Activated naive CD4-positive, alpha-beta T cell treated with anti-CD3 and anti-CD28 coated beads, Interleukin-2, amount 50 U/mL, for 16 hours (primary cell): ENCODE measurements around the gene LRP1B.
"Not testable (repeated sequence)": the region's sequence is repeated elsewhere in the genome, so short reads cannot be mapped to it uniquely, and the experiment has no call there.

Source experiments
- DNase-seq: peaks from one replicate; pipeline ENCODE4 v3.0.0-alpha.2; 2020

The LRP1B gene

DNA sequence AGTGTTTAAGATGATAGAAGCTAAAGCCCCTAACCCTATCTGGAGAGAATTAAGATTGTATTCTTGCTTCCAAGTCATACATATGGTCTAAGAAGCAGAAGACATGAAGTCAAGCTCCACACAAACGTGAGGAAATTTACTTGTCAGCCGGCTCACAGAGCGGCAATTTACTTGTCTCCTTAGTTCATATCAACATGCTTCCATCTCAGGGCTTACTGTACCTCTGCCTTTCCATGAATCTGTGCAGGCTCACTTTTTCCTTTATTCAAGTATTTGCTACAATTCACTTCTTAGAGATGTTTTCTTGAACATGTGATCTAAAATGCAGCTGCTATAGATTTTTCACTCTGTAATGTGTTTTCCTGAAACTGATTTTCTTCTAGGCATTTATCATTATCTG lies 1386.4 kb downstream of the LRP1B start:
- no peak for DNase-seq

DNA sequence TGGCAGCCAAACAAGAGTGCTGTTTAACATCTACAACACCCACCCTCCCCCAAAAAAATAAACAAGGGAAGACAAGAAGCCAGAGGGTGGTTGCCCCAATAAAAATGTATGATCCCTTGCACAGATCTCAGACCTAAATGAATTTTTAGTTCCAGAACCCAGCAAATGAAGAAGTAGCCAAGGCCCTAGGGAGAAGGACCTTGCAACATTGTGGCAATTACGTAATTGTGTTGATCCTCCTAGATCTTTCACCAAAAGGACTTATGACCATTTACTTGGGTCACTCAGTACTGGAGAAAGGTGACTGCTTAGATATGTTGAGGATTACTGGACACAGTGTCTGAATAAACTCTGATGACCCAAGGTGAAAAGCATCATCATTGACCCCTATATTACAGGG lies 1393.8 kb downstream of the LRP1B start:
- no peak for DNase-seq

DNA sequence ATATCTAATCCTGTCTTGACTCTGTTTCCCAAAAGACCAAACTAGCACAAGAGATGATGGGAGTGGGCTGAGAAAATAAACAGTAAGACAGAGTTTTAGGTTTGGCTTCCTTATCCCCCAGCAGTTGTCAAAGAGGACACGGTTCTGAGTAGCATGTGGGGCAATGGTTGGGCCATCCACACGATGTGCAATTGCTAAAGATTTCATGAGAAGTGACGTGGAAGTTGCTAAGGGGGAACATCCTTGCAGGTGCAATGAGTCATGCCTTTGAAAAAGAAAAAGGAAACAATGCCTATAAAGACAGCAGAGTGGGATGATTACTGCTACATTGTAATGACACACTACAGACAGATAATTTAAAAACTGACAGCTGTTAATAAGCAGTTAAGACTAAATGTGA lies 1395.8 kb downstream of the LRP1B start:
- no peak for DNase-seq

DNA sequence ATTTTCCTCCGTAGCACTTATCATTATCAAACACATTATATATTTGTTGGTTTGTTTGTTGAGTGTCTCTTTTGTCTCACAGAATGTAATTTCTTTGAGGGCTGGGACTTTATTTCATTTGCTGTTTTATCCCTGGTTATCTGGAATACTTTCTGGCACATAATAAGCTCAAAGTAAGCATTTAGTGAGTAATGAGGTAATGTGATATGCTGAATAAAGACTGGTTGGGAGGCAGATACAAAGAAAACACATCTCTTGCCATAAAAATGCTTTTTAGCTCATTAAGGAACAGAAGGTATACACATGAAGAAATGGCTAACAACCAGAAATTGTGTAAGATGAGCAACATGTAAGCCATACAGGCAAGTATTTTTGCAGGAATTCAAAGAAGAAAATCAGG lies 1411.8 kb downstream of the LRP1B start:
- no peak for DNase-seq

DNA sequence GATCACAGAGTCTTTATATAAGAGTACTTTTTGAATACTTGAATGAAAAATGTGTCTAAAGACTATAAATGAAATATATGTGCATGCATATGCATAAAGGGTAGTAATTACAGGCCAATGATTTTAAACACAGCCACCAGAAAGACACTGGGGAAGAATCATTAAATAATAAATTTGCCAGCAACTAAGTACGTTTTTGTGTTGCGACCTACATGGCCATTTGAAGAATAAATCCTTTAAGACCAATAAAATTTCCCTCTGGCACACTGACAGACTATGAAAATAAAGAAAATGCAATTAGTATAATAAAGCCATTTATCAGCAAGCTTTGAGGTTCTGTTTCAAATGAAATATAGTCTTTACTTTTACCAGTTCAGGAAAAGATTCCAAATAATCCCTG lies 1413.3 kb downstream of the LRP1B start:
- DNase-seq: no peak

DNA sequence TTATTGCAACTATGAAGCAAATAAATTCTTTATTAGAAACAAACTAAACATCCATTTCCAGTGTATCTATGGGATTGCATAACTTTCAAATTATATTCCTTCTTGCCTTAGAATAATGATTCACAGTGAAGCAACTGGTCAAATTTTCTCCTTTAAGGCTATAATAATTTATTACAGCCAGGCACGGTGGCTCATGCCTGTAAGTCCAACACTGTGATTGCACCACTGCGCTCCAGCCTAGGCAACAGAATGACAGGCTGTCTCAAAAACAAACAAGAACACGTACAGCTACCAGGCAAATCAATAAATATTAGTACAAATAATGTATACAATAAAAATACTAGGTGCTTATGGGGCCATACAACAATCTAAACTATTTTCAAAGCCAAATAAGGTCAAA lies 1416.2 kb downstream of the LRP1B start:
- no peak for DNase-seq

DNA sequence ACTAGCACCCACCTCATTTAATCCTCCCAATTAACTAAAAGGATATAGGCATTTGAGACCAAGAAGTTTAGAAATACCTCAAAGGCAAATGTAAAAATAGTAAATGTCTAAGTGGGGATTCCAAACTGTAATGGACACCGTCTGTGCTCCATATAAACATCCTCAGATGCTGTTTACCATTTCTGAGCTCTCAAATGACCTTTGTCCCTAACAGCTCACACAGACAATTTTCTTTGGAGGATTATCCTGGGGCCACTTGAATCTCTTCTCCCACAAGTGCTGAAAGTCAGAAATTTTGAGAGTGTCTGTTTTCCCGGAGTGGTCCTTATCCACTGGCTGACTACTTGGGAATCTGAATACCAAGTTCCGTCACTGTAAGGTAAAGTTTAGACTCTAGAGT lies 1418.9 kb downstream of the LRP1B start:
- no peak for DNase-seq

DNA sequence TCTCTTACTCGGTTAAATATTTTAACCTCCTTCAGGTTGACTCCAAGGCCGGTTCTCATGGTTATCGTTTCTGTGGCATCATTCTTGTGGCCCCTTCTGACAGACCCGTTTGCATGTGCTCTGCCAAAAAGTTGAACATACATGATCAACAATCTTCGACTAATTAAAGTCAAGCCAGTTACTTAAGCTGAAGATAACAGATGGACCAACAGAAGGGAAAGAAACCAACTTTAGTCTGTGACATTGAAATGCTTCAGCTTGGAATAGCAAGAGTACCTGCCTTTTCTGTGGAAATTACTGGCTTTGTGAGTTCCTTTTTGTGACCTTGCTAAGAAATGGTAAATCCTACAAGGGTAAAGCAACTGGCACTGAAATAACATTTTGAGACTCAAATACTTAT lies 1429.1 kb downstream of the LRP1B start:
- no peak for DNase-seq

DNA sequence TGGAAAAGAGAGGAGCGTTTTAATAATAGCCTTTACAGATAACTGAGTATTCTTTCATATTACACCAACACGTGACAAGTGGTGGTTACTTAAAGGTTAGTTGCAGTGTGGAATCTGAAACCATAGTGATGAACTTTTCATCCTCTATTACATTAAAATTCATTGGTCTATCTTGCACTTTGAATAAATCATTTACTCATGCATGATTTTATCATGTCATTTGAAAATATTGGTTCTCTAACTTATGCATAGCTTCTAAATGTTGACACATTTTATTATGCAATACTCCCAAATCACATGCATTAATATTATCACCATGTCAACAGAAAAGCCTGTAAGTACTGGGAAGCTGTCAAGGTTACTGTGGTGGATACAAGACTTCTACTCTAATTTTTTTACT lies 1432.2 kb downstream of the LRP1B start:
- no peak for DNase-seq

DNA sequence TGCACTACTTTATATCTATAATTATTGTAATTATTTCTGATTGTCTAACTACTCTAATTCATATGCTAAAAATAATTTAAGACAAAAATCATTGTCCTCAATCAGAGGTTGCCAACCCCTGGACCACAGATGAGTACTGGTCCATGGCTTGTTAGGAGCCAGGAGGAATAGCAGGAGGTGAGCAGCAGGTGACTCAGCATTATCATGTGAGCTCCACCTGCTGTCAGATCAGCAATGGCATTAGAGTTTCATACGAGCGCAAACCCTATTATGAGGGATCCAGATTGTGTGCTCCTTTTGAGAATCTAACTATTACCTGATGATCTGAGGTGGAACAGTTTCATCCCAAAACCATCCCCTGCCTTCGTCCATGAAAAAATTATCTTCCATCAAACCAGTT lies 1434.4 kb downstream of the LRP1B start:
- DNase-seq: no peak

DNA sequence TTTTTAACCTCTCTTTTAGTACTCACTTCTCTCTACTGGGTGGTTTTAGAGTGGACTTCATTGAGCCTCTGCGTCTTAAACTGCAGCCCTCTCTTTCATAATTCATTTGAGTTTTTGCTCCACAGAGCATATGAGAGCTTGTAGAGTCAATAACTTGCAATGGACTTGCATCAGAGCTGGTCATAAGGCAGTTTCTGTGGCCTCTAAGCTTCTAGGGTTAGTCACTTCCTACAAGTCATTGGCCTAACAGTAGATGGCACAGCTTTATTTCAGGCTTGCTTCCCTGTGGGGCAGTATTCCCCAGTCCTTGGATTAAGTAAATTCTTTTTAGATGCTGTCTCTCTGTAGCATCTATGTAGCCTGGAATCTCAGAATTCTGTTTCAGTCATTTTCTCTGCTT lies 1435.7 kb downstream of the LRP1B start:
- DNase-seq: no peak

DNA sequence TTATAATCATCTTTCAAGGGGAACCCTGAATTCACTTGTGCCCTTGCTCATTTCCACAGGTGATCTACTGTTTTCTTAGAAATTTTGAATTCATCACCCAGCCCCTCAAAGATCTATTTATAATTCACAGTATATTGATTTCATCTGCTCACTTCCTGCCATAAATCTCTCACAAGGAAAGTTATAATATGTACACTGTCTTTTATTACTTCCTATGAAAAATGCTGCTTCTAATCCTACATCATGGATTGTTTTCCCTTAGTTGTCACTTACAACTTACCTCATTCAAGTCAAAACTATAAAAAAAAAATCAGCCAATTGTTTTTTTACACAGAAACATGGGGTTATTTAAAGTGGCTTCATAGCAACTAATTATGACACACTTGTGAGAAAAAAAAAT lies 1443.0 kb downstream of the LRP1B start:
- no peak for DNase-seq

DNA sequence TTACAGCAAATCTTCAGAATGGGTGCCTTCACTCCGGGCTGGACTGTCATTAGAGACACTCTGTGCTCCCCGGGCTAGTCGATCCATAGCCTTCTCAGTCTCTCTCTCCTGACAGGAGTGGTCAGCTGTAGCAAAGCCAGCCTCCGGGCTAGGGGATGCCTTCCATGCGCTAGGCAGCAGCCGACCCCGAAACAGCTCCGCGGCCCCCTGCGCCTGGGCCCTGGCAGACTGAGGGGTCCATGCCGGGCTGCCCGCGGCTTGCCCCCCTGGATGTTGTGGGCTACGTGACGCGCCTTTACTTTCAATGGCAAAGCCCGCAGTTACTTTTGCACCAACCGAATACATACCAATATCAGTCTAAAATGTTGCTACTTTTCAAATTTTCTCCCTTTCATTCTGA lies 1447.2 kb downstream of the LRP1B start:
- DNase-seq: no peak

DNA sequence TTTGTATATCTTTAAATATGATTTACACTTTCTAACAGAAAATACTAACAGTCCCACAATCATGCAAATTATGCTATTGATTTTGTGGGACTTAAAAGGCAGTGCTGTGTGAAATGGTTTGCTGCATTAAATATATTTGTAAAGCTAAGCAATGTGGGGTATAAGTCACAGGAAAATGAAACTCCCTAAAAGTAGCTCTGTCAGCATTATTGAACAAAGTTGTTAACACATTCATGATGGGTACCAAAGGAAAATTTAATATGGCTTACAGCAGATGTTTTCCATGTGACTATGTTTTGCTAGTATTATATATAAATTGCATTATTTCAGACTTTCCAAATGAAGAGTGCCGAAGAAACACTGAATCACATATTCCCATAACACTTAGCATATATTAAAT lies 1450.0 kb downstream of the LRP1B start:
- no peak for DNase-seq

DNA sequence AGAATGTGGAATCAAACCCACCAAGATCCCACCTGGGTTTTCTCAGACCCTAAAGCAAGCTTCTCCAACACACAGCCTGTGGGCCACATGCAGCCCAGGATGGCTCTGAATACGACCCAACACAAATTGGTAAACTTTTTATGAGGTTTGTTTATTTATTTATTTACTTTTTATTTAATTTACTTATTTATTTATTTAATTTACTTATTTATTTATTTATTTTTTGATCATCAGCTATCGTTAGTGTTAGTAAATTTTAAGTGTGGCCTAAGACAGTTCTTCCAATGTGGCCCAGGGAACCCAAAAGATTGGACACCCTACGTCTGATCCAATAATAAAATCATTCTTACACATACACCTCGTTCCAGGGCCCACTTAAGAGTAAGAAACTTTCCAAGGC lies 1451.1 kb downstream of the LRP1B start:
- no peak for DNase-seq

DNA sequence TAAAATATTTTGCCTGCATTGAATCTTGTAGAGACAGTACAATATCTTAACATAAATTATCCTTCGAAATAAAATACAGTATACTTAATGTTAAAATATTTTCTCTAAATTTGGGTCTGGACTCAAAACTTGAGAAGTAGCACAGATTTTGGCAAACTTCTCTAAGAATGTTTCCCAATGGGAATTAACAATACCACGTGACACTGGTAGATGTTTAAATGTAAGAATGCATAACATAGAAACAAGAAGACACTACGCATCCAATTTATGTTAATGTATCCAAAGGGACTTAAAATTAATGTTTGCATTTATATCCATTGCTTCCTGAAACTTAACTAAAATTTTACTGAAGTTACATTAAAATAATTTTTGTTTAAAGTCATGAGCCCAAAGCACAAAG lies 1460.9 kb downstream of the LRP1B start:
- no peak for DNase-seq

DNA sequence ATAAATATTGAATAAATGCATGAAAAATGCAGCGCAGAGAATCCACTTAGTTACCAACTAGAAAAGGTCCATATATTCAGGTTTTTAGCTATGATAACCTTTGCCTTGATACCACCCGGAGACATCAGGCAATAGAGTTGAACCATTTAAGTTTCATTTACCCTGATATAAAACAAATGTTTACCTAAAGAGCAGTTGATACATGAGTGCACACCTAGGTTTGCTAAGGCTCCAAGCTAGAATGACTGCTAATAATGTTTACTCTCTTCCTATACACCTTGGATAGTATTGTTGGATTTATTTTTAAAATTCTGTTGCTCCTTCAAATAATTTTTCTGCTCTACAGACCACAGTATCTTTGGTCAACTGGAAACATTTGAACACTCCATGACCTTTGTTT lies 1463.6 kb downstream of the LRP1B start:
- no peak for DNase-seq

DNA sequence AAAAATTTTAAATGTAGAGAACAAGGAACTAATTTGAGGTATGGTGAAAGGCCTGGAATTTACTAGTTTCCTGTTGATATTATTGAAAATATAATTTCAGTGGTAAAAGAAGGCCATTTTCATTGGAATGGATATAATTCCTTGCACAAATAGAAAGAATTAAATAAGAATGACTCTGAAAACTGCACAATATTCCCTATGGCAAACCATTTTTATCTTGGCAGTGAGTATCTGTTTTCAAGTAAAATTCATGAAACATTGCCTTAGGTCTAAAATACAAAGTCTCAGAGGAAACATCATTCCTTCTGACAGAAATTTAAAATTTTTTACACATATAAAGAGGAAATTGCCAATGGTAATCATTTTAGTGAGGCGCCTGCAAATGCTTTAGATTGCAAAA lies 1468.3 kb downstream of the LRP1B start:
- no peak for DNase-seq

DNA sequence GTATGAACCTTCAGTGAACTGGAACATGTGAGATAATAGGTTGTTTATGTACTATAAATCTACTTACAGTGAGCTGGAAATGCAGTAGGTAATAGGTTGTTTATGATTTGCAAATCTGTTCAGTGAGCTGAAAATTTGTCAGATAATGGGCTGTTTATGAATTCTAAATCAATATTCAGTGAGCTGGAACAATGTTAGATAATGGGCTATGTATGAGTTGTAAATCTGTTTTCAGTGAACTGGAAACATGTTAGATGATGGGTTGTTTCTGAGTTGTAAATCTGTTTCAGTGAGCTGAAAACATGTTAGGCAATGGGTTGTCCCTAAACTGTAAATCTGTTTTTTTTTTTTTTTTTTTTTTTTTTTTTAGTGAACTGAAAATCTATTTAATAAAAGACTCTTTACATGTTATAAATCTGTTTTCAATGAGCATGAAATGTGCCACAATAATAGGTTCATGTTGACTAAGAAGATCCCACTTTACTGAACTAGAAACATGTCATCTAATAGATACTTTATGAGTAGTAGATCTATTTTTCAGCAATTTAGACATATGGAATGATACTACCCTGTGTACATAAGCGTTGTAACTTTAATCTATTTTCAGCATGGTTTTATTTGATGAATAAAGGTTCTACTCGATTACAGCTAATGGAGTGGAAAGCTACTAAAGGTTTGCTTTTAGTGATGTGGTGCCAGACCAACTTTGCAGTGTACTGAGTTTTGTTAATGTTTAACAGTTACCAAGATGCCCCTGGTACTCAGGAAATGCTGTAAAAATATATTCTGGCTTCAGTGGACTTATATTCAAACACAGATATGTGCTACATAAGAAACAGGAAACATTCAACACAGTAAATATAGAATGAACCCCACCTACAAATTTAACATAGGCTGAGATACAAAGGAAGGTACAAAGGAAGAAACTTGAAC lies 1471.8 kb downstream of the LRP1B start:
- no peak for DNase-seq

DNA sequence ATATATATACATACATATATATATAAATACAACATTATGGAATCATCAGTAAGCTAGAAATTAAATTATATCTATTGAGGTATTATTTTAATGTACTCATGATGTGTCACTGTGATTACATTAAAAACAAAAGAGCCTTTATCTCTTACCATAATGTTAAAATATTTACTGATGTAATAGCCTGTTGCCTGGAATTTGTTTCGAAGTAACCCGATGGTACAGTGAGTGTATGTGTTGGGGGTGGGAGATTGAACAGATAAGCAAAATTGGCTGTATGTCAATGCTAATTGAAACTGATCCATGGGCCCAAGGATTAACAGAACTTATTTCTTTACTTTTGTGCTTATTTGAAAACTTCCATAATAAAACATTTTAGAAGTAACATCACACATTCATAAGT lies 1473.2 kb downstream of the LRP1B start:
- no peak for DNase-seq

DNA sequence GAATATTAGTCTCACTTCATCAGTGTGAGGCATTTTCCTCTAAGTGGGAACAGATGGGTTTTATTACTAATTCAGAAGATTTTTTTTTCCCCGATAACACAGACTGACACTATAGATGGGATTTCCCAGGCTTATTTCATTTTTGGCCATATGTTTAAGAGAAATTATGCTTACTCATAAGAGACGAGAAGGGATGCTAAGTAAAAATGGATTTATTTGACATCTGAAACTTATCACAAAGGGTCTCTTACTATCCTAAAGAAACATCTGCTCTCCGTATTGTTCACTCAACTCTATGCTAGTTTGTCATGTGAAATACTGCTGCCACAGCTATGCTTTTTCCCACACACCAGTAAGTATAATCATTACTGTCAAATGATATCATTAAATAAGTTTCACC lies 1476.3 kb downstream of the LRP1B start:
- no peak for DNase-seq

DNA sequence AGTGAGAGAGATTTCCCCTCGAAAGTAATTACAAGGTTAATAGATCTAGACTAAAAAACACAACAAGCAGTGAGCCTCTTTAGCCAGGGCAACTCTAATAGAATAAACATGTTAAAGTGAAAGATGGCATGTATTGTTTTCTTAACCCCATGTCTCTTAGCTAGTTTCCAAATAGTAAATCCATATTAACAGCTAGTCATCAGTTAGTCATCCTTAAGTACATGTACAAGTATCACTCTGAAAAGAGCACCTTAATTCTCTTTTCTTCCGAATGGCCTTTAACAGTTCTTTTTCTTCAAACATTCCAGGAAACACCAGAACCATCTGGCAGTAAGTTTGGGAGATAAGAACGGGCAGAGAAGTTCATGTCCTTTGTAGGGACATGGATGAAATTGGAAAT lies 1480.0 kb downstream of the LRP1B start:
- no peak for DNase-seq

DNA sequence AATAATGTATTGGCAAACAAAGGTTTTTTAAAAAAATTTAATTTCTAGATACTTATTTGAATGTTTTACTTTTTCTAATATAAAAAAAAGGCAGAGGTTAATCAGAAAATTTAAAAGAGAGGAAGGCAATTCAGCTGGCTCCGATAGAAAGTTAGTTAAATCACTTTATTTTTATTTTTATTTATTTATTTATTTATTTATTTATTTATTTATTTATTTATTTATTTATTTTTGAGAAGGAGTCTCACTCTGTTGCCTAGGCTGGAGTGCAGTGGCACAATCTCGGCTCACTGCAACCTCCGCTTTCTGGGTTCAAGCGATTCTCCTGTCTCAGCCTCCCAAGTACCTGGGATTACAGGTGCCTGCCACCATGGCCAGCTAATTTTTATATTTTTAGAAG lies 1480.7 kb downstream of the LRP1B start:
- not testable (repeated sequence) for DNase-seq

DNA sequence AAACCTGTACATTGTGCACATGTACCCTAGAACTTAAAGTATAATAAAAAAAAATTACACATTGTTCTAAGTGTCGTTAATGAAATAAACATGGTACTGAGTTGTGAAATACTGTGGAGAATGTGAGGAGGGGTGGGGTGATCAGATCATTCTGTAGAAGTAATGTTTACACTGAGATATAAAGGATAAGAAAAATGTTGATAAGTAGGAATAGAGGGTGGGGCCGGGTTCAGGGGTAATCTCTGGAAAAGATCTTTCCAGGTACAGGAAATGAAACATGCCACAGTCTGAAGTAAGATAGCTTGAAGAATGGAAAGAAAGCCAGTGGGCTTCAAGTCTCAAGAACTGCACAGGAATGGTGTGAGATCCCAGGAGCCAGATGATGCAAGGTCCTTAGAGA lies 1482.4 kb downstream of the LRP1B start:
- no peak for DNase-seq

DNA sequence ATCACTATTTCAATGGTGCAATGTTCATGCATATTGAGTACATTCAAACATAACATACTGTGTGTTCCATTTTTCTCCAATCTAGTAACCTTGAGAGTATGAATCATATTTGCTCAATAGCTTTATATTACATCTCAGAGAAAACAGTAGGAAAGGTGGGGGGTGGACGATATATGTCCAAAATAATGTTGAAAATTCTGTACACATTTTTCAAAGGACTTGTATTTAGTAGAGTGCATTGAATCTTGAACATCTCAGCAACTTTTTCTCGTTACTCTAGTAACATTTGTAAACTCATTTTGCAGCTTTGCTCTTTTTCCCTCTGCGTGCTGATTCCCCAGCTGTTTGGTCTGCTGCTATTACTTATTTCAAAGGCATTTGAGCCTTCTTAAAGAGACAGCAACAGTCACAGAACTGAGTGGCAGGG lies 1487.0 kb downstream of the LRP1B start:
- DNase-seq: no peak
